Measurements from ENCODE around the gene CARMIL3.
A peak's percentile ranks its signal among the peaks of the same experiment; 100 is the strongest.

CARMIL3 gene

DNA sequence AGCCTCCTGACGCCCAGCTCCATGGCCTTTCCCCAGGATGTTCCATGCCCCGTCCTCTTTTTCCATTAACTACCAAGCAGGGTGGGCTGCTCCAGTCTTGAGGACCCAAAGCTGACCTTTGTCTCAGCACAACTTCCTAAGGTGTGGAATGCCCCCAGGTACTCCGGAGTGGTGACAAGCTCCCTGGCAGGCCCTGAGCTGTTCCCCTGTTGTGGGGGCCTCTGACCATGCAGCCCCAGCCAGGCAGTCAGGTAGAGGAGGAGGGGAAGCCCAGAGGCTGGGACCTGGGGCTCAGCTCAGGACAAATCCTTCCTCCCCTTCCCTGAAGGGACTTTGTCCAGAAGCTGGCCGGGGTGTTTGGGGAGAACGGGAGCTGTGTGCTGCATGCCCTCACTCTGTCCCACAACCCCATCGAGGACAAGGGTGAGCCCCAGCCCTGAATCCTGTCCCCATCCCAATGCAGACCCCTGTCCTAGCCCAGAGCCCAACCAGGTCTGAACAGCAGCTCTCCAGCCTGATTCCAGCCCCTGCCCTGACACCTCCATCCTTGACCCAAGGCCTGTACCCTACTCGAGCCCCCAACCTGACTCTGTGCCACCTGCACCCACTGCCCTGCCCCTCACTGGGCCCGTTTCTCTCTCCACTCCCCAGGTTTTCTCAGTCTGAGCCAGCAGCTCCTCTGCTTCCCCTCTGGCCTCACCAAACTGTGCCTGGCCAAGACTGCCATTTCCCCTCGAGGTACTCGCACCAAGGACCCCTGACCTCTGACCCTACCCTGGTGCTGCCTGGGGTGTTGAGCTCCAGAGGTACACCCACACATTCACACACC lies 4.4 kb downstream of the CARMIL3 start:
- intact Hi-C loops (cut with DNase I; ENCODE audit: low total_unique reads), result loop anchor here (5.0 kb wide), 3 partner anchors 36 to 96 kb away; partner anchors contain the start of gene PCK2
- DNase-seq, result peak in 1 of 2 donors; percentile 2

DNA sequence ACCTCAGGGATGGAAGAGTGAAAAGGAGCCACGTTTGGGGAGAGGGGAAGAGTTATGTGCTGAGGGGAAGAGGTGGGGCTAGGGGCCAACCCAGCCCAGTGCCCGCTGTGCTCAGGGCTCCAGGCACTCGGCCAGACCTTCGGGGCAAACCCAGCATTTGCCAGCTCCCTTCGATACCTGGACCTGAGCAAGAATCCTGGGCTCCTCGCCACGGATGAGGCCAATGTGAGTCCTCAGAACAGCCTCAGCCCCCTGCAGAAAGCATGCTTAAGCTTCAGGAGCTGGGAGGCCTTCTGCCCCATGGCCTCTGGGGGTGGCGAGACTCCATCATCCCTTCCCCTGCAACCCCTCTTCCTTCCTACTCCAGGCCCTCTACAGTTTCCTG lies 5.0 kb downstream of the CARMIL3 start:
- no peak for TF ChIP-seq CTCF (IDR thresholded peaks at IDR 0.05)
- DNase-seq, result peak in 1 of 2 donors; percentile 59
- no peak overlapping the region for H3K27ac ChIP-seq
- intact Hi-C loops (cut with DNase I; ENCODE audit: low total_unique reads), result loop anchor here (5.0 kb wide), 3 partner anchors 36 to 96 kb away; partner anchors contain the start of gene PCK2
- peaks cover 0 to 38% of the 10 kb centered on the region in 2 donors for H3K27me3 ChIP-seq
- H3K36me3 ChIP-seq, result no peaks in the 10 kb centered on the region
- H3K4me3 ChIP-seq, result no peak overlapping the region
- no peaks in the 10 kb centered on the region for H3K9me3 ChIP-seq
- peaks cover 0 to 12% (median 9%) of the 10 kb centered on the region in 4 donors for H3K4me1 ChIP-seq

More for the DNA sequence above, 4.4 kb downstream of the CARMIL3 start:
- Histone ChIP-seq H3K9me3 (no peaks in the 10 kb centered on the region), H3K36me3 (no peaks in the 10 kb centered on the region), H3K4me1 (peaks cover 0 to 18% (median 14%) of the 10 kb centered on the region in 4 donors), H3K27me3 (peaks cover 0 to 38% of the 10 kb centered on the region in 2 donors), H3K27ac (no peak overlapping the region), H3K4me3 (no peak overlapping the region)
- no peak for TF ChIP-seq CTCF (IDR thresholded peaks at IDR 0.05)

GRCh38 chr14:24057271-24057670 lies 5.5 kb downstream of the CARMIL3 start:
- intact Hi-C loops (cut with DNase I; ENCODE audit: low total_unique reads), result loop anchor here (5.0 kb wide), 3 partner anchors 35 to 95 kb away; partner anchors contain the start of gene PCK2
- Histone ChIP-seq H3K27ac (no peak overlapping the region), H3K27me3 (peaks cover 0 to 38% of the 10 kb centered on the region in 2 donors), H3K36me3 (no peaks in the 10 kb centered on the region), H3K4me1 (peaks cover 0 to 7% (median 5%) of the 10 kb centered on the region in 4 donors), H3K9me3 (no peaks in the 10 kb centered on the region), H3K4me3 (no peak overlapping the region)
- no peak for TF ChIP-seq CTCF (IDR thresholded peaks at IDR 0.05)
- no peak for DNase-seq

GRCh38 chr14:24057867-24058259 lies 6.1 kb downstream of the CARMIL3 start:
- no peak overlapping the region for H3K4me3 ChIP-seq
- intact Hi-C loops (cut with DNase I; ENCODE audit: low total_unique reads), result loop anchor here (5.0 kb wide), 3 partner anchors 34 to 94 kb away; partner anchors contain the start of gene PCK2
- H3K27ac ChIP-seq, result no peak overlapping the region
- H3K4me1 ChIP-seq, result peaks cover 0 to 1% (median 0%) of the 10 kb centered on the region in 4 donors
- DNase-seq, result no peak
- H3K27me3 ChIP-seq, result peaks cover 0 to 38% of the 10 kb centered on the region in 2 donors
- TF ChIP-seq CTCF (IDR thresholded peaks at IDR 0.05), result no peak
- no peaks in the 10 kb centered on the region for H3K9me3 ChIP-seq
- H3K36me3 ChIP-seq, result no peaks in the 10 kb centered on the region

- no peaks in the 10 kb centered on the region for H3K36me3 ChIP-seq
- DNase-seq, result peak; percentile 80 to 93
- H3K27ac ChIP-seq, result no peak overlapping the region
- peak; percentile 92 to 94 for TF ChIP-seq CTCF (IDR thresholded peaks at IDR 0.05)
- H3K9me3 ChIP-seq, result no peaks in the 10 kb centered on the region
- H3K4me1 ChIP-seq, result no peaks in the 10 kb centered on the region
- intact Hi-C loops (cut with DNase I; ENCODE audit: low total_unique reads), result loop anchor here (5.0 kb wide), 3 partner anchors 34 to 94 kb away; partner anchors contain the start of gene PCK2
- H3K27me3 ChIP-seq, result peaks cover 0 to 37% of the 10 kb centered on the region in 2 donors
- no peak overlapping the region for H3K4me3 ChIP-seq
These were observed 6.6 kb downstream of the CARMIL3 start for GRCh38 chr14:24058260-24058950.
